RPMI8226 (cell line): Measurements from ENCODE around the gene CYP19A1.
"Not testable (repeated sequence)": the region's sequence is repeated elsewhere in the genome, so short reads cannot be mapped to it uniquely, and the experiment has no call there.

ENCODE experiments used
- DNase-seq: peaks from one replicate; pipeline ENCODE4 v3.0.0-alpha.2; 2015

CYP19A1 gene

DNA sequence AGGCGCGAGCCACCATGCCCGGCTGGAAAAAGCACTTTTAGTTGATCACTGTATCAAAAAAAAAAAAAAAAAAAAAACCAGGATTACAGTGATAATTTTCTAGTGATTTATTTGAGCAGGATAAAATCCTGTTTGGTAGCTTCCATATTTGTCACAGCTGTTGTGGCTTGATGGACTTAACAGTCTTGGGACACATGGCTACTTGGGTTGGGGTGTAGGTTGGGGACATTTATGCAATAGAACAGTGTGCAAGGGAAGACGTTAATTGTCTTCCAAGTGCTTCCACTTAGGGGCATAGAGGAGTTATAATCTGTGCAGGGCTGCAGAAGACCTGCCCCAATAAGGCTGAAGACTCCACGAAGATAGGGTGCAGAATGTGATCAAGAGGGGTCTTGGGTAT, 136.8 kb downstream of the CYP19A1 start:
- DNase-seq, result no peak

DNA sequence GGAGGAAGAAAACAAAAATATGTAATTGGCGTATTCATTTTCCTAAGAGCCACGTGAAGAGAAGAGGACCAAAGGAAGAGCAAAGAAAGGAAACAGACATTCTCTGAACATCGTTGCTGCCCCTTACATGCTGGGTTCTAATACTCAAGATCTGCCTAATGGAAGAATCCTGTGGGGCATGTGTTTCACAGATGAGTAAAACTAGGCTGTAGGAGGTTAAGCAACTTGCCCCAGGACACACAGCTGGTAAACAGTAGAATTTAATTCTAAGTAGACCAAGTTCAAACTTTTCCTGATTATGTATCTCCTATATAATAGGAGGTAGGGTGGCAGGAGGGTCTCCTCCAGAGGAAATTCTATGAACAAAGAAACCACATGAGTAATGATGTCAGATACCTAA, 137.6 kb downstream of the CYP19A1 start:
- no peak for DNase-seq

DNA sequence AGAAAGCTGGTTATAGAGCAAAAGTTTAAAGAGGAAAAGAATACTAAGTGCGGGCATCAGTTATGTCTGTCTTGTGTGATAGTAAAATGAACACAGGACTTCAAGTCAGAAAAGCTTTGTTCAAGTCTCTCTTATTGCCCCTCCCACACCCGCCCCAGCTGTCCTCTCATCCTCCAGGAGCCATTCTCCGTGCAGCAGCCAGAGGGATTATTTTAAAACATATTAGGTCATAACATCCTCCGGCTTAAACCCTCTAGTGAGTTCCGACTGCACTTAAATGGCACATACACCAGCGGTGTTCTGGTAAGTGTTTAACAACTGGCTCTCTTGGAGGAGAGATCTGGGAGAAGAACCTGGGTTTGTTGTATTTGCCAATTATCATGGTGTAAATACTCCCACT, 138.9 kb downstream of the CYP19A1 start:
- DNase-seq, result no peak

DNA sequence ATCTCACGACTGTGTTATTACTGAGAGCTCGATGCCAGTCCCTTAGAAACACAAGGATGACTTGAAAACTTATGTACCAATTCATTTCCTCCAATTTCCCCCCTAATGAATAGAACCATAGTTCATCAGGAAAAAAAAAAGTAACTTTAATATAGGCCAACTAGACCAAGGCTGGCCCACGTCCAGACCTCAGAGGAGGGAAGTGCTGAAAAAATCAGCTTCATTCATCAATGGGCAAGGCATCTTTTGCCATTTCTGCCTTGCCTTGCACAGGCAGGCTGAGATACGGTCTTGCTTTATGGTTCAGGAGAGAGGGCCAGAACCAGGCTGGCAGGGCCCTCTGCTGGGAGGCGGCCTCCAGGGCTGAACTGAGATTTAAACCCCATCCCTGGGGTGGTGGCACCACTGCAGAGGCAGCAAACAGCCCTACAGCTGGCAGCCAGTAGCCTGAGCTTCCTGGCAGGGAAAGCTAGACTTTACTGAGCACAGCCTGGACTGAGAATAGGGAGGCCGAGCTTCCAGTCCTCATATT, 139.6 kb downstream of the CYP19A1 start:
- no peak for DNase-seq

DNA sequence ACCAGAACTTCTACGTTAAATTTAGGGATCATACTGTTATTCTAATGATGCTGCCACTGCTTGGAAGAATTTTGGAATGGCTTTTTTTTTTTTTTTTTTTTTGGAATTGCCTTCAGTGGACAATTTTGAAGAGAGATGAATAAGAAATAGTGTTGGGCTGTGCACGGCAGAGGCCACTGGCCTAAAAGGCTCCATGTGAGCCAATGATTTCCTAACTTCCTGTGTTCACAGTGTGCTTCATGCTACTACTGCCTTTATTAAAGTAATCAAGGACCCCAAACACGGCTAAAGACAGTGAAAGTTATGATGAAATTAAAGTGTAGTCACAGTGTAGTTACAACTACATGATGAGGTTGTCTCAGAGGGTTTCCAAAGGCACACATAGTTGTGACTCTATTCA, 142.9 kb downstream of the CYP19A1 start:
- DNase-seq, result no peak

DNA sequence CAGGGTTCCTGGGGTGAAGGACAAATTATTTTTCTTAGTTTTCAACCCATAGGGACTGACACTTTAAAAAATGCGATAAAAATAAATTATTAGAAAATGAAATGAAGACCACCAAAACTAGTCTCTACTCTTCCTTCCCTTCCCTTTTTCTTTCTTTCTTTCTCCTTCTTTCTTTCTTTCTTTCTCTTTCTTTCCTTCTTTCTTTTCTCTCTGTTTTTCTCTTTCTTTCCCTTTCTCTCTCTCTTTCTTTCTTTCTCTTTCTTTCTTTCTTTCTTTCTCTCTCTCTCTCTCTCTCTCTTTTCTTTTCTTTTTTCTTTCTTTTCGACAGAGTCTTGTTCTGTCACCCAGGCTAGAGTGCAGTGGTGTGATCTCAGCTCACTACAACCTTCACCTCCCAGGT, 144.4 kb downstream of the CYP19A1 start:
- DNase-seq, result no peak

DNA sequence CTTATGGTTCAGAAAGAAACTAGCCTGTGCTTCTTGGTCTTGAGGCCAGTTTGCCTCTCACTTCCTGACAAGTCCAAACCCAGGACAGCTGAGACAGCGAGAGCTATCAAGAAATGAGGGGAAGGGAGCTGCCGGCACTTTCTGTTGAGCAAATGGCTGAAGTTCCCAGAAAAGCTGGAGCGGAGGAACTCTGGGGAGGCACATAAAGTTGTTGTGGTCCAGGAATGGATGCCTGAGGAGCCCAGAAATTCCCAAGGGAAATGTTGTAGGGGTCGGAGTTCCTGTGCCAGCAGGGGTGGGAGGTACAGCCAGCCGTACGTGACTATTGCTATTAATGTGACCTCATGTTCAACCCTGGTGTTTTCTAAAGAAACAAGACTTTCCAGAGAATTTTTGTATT, 144.9 kb downstream of the CYP19A1 start:
- DNase-seq, result no peak

DNA sequence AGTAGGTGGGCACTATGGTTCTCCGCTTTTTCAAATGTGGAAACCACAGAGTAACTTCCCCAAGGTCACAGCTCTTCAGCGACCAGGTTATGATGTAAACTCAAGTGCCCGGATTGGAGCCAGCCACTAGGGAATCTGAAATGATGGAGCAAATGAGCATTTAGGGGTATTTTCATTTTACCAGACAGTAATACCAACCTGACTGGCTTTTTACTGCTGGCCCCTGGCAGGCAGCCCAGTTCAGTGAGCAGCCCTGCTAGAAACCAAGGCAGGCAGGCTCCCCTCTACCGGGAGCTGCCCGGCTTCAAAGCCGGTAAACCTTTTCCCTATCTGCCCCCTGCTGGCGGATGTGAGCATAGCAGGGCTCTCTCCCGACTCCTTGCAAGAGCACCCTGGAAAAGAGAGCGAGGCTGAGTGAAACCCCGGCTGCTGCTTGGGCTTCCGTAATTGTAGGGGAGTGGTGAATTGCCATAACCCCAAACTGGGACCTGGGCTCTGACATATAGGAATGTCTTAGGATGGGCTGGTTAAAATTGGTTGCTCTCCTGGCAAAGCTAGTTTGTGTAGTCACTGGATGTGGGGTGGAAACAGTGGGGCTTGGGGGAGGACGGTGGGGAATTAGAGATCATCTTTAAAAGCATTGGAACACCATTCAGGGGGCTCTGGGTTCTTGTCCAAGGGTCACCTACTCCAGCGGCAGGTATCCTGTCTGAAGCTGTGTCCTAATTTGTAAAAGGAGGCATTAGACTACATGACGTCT, 145.7 kb downstream of the CYP19A1 start:
- peak; percentile 92 for DNase-seq

DNA sequence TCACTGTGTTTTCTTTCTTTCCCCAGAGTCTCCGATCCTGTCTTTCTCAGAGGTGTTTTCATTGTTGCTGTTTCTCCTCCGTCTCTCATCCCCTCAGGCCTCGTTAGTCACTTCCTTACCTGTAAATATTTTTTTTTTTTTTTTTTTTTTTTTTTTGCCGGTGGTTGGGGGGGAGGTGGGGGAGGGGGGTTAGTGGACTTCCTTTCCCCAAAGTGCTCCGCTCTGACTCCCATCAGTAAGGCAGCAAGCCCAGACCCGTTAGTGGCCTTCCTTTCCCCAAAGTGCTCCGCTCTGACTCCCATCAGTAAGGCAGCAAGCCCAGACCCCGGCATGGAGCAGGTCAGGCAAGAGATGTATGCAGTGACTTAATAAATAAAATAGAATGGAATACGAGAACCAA, 146.6 kb downstream of the CYP19A1 start:
- no peak for DNase-seq

DNA sequence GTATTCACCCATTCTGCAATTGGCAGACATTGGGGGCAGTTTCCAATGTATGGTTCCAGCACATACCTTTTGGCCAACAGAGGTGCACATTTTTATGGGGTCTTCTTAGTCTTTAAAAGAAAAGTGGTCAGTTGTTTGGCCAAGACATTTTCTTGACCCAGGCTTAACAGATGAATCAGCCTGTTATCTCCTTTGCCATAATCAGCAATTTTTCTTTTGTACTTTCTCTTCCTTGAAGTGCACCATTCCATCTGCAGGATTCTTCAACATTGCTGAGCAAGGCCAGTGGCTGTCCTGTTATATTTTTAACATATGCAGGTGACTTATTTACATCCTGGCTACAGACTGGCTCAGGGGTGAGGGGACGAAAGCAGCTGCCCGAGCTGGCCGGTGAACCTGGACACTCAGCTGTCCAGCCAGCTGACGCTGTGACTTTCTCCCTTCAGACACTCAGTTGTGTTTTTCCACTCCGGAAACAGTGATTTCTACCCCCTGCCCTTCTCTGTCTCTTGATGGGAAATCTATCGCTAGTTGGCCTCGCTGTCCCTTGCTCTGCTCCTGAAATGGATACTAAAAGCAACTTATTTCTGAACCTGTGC, 147.2 kb downstream of the CYP19A1 start:
- DNase-seq, result peak; percentile 53

DNA sequence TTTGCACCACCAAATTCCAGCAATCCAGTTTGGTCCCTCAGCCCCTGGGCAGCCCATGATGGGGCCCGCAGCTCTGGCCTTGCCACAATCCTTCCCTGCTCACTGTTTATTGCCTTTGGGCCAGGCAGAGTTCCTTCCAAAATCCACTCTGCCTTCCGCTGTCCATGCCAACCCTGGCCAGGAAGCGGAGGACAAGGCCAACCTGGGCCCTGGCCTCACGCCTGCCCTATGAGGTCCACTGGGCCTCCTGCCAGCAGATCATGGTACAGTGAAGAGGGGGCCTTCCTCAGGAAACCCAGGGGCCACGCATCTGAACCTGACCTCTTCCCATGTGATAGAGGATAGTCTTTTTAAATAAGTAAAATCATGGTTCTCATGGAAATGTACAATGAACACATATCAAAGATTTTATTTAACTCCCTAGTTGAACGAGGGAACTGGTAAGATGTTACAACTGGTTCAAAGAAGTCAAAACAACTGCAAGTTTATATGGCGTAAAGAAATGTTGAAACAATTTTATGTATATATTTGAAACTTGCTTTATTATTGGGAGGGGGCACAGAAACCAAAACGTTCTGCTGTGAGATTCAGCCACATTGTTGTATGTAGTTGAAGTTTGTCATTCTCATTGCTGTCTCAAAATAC, 147.8 kb downstream of the CYP19A1 start:
- DNase-seq, result no peak

DNA sequence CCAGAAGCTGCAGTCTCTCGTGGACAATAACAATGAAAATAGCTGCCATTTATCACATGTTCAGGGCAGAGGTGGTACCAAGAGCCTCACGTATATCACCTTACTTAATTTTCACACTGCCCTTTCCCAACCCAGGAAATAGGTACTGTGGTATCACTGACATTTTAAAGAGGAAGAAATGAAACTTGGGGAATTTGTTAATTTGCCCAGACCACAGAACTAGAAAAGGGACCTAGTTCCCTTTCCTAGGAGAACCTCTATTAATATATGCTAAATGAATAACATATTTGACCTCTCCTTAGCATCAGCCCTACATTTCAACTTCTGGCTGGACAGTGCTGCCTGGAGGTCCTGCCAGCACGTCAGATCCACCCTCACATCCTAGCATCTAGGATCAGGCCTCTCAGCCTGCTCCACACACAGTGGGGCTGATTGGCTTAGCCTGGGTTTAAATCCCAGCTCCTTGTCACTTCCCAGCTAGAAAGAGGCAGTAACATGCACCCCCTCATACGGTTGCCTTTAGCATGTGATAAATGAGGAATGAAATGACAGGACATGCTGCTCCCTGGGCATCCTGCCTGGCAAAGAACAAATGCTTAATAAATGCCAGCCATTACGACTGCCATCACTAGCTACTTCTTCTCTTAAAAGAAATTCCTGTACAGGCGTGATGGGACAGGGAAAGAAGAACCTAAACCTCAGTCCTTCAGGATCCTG, 148.6 kb downstream of the CYP19A1 start:
- no peak for DNase-seq

DNA sequence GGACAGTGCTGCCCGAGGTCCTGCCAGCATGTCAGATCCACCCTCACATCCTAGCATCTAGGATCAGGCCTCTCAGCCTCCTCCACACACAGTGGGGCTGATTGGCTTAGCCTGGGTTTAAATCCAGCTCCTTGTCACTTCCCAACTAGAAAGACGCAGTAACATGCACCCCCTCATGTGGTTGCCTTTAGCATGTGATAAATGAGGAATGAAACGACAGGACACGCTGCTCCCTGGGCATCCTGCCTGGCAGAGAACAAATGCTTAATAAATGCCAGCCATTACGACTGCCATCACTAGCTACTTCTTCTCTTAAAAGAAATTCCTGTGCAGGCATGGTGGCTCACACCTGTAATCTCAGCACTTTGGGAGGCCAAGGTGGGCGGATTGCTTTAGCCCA, 149.6 kb downstream of the CYP19A1 start:
- DNase-seq, result not testable (repeated sequence)

DNA sequence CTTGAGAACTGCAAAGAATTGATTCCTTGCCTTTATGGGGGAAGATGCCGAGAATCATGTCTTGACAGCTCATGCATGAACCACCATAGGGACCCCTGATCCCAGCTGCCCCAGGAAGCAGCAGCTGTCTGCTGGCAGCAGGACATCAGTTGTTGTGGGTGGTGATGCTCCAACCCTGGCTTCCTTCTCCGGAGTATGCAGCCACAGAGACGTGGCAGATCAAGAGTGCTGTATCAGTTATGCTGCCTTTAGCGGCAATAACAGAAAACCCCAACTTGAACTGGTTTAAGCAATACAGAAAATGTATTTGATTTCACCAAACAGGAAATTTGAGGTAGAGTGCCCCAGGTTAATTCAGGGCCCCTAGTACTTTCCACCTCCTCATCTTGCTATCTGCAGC, 151.5 kb downstream of the CYP19A1 start:
- no peak for DNase-seq

DNA sequence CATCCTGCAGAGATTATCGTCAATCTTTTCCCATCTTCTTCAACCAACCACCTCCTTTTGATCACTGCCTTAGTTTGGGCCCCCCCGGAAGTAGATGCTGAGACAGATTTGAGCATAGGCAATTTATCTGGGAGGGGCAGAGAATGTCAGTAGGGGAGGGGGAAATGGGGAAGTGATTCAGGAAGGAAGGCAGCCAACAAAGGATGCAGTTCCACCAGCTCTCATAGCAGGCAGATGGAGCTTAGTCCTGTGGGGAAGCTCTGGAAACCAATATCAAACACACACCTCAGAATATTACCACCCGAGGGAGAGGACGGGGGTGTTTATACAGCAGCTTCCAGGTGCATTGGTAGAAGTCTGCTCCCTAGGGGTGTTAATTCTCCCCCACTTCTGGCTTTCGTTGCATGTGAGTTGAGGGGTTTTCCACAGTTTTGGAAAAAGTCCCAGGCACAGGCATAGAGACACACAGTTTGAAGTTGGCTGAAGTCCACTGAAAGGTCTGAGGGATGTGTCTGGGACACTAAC, 152.2 kb downstream of the CYP19A1 start:
- DNase-seq, result no peak

DNA sequence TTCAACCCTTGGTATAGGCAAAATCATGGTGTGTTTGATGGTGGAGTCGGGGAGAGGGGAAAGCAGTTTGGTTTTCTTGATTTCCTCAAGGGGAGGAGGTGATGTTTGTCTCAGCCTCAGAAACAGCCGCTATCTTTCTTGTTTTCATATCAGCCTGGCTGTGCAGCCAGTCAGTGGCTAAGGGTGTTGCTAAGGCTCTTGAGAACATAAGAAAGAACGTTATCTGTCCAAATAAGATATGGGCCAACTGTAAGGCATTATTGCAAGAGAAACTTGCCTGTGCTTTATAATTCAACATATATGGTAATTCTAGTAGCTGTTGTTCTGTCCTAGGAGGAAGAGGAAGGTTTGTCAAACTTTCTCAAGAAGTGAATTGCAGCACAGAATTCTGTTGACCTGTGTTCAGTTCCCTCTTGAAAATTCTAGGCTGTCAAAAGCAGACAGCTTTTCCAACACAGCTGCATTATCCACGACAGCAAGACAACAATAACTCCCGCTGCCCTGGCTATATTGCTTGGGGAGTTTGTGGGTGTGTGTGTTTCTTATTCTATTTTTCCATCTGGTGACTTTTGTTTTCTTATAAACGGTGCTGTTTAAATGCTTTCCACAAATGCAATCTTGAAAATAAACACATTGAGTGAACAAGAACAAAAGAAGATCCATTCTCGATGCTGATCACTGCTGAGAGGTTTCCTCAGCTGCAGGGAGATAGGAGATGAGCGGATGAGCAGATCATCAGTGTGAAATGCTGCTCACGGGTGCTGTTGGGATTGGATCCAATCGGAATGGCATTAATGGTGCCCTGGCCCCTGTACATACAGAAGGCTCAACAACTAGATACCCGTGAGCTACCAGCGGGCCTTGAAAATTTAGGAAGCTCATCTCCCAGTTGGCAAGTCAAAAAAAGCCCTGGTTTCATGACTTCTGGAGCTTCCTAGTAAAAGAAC, 152.9 kb downstream of the CYP19A1 start:
- no peak for DNase-seq

DNA sequence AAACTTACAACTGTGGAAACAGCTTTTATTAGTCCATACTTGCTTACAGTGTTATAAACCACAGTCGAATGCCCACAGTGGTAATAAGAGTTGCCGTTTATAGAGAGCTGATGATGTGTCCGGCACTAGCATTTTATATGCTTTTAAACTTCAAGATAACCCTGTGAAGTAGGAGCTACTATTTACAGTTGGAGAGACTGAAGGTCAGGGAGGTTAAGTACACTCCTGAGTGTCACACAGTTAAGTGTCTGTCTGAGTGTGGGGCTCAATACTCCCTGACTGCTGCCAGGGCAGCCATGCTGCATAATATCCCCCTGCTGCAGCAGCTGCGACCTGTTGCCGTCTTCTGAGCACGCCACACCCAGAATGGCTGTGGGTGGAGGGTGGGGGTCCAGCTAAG, 153.8 kb downstream of the CYP19A1 start:
- DNase-seq, result no peak

DNA sequence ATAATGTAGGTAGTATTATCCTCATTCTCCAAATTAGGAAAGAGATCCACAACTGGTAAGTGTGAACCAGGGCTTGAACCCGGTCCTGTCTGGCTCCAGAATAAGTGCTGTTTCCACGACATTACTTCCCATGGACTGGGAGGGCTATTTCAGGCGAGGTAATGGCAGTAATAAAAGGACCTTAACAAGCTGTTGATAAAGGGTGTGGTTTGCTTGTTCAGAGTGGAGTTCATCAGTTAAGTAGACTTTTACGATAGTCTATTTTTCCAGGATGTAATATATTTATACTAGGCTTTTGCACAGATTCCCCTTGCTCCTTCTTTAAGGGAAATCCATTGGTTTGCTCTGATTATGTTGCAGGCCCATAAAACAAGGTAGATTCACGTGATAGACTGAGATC, 155.3 kb downstream of the CYP19A1 start:
- DNase-seq, result no peak

DNA sequence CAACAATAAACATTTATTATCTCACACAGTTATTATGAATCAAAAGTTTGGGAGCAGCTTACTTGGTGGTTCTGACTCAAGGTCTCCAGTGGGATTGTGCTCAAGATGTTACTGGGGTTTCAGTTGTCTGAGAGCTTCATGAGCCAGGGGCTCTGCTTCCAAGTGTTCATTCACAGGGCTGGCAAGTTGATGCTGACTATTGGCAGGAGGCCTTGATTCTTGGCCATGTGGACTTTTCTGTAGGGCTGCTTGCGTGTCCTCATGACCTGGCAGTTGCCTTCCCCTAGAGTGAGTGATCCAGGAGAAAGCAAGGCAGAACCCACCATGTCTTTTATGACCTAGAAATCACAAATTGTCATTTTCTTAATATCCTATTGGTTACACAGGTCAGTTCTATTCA, 156.5 kb downstream of the CYP19A1 start:
- DNase-seq, result no peak

DNA sequence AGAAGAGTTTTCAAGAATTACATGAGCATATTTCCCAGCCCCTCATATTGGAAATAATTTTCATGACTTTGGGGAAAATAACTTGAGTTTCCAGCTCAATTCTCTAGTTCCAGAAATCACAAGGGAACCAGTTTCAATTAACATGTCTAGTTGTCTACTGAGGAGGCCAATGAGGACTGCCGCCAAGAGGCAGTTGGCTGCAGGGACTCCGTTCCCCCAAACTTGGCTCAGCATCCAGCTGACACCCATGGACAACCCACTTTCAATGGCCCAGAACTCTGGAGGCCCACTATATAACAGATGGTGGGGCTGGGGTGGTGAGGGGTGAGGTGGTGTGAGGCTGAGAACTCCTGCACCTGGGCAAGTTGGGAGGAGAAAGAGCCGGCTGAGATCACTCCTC, 157.2 kb downstream of the CYP19A1 start:
- no peak for DNase-seq

DNA sequence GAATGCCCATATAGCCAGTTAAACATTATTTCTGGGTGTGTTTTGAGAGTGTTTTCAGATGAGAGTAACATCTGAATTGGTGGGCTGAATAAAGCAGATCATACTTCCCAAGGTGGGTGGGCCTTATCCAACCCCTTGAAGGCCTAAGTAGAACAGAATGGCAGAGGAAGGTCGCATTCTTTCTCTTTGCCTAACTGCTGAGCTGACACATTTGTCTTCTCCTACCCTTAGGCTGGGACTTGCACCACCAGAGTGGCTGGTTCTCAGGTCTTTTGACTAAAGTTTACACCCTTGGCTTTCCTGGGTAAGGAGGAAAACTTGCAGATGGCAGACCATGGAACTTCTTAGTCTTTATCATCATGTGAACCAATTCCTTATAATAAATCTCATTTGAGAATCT, 157.9 kb downstream of the CYP19A1 start:
- no peak for DNase-seq

DNA sequence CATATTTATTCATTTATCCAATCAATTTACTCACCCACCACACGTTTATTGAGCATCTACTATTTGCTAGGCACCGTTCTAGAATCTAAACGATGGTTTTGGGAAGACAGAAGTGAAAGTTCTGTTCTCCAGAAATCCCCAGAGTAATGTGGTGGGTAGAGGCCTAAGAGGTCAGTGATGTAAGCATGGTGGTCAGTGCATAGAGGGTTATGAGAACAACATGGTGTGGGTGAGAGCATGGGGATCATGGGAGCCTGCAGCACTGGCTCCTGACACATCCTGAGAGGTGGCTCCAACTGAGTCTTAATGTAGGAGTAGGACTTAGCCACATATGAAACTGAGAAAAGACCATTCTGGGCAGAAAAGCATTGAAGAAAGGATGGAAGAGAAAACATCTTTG, 158.4 kb downstream of the CYP19A1 start:
- DNase-seq, result no peak
